ENCODE measurements around the gene ATP9B. TPM values are rescaled to one million over a fixed set of nuclear protein-coding genes. Genes with fewer than 3 reads are reported as not detected.

Gene ATP9B
- total and polyA plus RNA-seq, 10 of the 15 experiments (the other 5 are each of a cell fraction or from before 2014, with no cell fraction given): 0.74 to 20.7 (median 12.9) TPM

DNA sequence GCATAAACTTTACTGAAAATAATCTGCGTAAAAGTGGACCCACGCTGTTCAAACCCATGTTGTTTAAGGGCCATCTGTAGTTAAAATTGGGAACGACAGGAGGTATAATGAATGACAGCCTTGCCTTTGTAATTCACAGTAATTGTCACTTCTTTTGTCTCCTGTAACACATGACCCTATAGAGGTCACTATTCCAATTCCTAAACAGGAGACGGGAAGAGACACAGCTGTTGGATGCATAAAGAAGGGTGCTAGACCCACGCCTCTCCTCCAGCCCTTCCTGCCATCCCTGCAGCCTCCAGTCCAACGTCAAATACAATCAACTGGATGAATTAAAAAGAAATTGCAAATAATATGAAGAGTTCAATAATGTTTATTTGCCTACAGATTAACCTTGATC lies 263.5 kb downstream of the ATP9B start:
- H3K27me3 ChIP-seq (replicated peaks in 1 of 2; ENCODE audit: control insufficient read depth in 2 of 2, insufficient read depth in 2 of 2, low read length in 1 of 2): no peaks in the 10 kb centered on the region
- TF ChIP-seq TBL1XR1 (IDR thresholded peaks at IDR 0.05; ENCODE audit: low read depth, low read length): no peak
- TF ChIP-seq, protein P1, sequence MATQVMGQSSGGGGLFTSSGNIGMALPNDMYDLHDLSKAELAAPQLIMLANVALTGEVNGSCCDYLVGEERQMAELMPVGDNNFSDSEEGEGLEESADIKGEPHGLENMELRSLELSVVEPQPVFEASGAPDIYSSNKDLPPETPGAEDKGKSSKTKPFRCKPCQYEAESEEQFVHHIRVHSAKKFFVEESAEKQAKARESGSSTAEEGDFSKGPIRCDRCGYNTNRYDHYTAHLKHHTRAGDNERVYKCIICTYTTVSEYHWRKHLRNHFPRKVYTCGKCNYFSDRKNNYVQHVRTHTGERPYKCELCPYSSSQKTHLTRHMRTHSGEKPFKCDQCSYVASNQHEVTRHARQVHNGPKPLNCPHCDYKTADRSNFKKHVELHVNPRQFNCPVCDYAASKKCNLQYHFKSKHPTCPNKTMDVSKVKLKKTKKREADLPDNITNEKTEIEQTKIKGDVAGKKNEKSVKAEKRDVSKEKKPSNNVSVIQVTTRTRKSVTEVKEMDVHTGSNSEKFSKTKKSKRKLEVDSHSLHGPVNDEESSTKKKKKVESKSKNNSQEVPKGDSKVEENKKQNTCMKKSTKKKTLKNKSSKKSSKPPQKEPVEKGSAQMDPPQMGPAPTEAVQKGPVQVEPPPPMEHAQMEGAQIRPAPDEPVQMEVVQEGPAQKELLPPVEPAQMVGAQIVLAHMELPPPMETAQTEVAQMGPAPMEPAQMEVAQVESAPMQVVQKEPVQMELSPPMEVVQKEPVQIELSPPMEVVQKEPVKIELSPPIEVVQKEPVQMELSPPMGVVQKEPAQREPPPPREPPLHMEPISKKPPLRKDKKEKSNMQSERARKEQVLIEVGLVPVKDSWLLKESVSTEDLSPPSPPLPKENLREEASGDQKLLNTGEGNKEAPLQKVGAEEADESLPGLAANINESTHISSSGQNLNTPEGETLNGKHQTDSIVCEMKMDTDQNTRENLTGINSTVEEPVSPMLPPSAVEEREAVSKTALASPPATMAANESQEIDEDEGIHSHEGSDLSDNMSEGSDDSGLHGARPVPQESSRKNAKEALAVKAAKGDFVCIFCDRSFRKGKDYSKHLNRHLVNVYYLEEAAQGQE (IDR thresholded peaks at IDR 0.05; ENCODE audit: low read depth, low read length): no peak
- TF ChIP-seq E2F4 (IDR thresholded peaks at IDR 0.05; ENCODE audit: low read depth, low read length): no peak
- TF ChIP-seq GABPA (IDR thresholded peaks at IDR 0.05; ENCODE audit: low read depth): no peak
- TF ChIP-seq NR2C2 (IDR thresholded peaks at IDR 0.05; ENCODE audit: borderline replicate concordance, control insufficient read depth, insufficient read length, low read depth): no peak
- TF ChIP-seq STAT1 (conservative IDR thresholded peaks at IDR 0.05): no peak
- TF ChIP-seq STAT3 (IDR thresholded peaks at IDR 0.05; ENCODE audit: low read depth, low read length): no peak
- no peak for TF ChIP-seq ZNF207 (IDR thresholded peaks at IDR 0.05; ENCODE audit: borderline replicate concordance)
- TF ChIP-seq BHLHE40 (IDR thresholded peaks at IDR 0.05; ENCODE audit: borderline replicate concordance in 1 of 2, low read depth in 2 of 2, low read length in 1 of 2): no peak
- no peaks in the 10 kb centered on the region for H3K4me1 ChIP-seq (ENCODE audit: control insufficient read depth, insufficient read depth, low read length)
- no peaks in the 10 kb centered on the region; the same call in 2 of the 3 replicates for H3K9me3 ChIP-seq (replicated peaks; ENCODE audit: control insufficient read depth, insufficient read depth, low read length)
- H3K9ac ChIP-seq (ENCODE audit: control insufficient read depth, insufficient read depth, low read length): no peak overlapping the region
- H3K4me2 ChIP-seq (ENCODE audit: control insufficient read depth, insufficient read depth): no peak overlapping the region
- no peaks in the 10 kb centered on the region for H4K20me1 ChIP-seq (ENCODE audit: control insufficient read depth, insufficient read depth)
- ChIA-PET CTCF (no interaction called here), SMC1A (ENCODE audit: uncharacterized antibody, unreplicated experiment) (no interaction called here), RAD21 (ENCODE audit: unreplicated experiment) (no interaction called here), POLR2A (no interaction called here)
- DNase-seq (ENCODE audit: low read depth, low spot score) (no peak), ATAC-seq (no peak), FAIRE-seq (no peak)
- H3K4me3 ChIP-seq: no peak overlapping the region
- 97% methylated on average over 6 of the region's 6 CpGs for WGBS (ENCODE audit: insufficient coverage, insufficient replicate concordance, low lambda C conversion rate, missing lambda C conversion rate)
- BruUV-seq (replicated peaks): no TSS peak
- H3K27ac ChIP-seq (ENCODE audit: control insufficient read depth, insufficient read depth): no peak overlapping the region
- no peak overlapping the region for H2AFZ ChIP-seq (ENCODE audit: control insufficient read depth, low read depth, low read length)
- intact Hi-C loops (cut with micrococcal nuclease; ENCODE audit: unreplicated experiment): no loop called here
- H3K36me3 ChIP-seq (ENCODE audit: control insufficient read depth in 2 of 2, insufficient read depth in 2 of 2, low read length in 1 of 2): peaks cover 2% of the 10 kb centered on the region in 2 experiments; a peak in 1 of 4 replicates
- in situ Hi-C loops (cut with MboI): no loop called here
- H3K79me2 ChIP-seq (ENCODE audit: control insufficient read depth, insufficient read depth, low read length): no peaks in the 10 kb centered on the region
